ENCODE measurements around the gene ACSF2.

ACSF2 gene

DNA sequence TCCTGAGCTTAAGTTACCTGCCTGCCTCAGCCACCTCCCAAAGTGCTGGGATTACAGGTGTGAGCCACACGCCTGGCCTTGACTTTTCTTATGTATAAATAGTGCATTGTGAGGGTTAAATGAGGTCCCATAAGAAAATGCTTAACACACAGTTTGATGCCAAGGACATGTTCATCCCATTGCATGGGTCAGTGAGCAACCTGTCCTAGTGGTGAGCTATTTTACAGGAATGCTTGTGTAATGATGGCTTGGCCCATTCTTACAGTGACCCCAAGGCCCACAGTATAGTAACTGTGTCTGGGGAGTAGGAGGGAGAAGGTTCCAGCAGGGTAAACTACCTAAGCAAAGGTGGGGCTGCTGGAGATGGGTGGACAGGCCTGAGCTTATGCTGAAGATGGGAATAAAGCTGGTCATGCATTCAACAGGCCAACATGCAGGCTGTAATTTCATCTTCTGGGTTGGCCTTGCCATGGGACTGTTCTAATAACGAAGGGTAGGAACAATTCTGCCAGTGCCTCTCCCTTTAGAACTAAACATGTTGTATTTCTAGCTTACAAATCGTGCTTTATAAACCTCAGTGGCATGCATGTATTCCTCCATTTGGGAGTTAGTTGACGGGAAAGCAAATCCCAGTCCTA lies 6.2 kb downstream of the ACSF2 start:
- no peaks in the 10 kb centered on the region for H3K27me3 Mint-ChIP-seq
- no peak overlapping the region for H3K4me3 Mint-ChIP-seq
- H3K36me3 Mint-ChIP-seq (ENCODE audit: insufficient read depth), result peaks cover 8% of the 10 kb centered on the region
- ATAC-seq (replicated peaks; ENCODE audit: extremely low read depth, poor library complexity, severe bottlenecking) (no peak), DNase-seq (ENCODE audit: low spot score in 2 of 2) (no peak)
- no peaks in the 10 kb centered on the region for H3K9me3 Mint-ChIP-seq
- H3K27ac Mint-ChIP-seq (ENCODE audit: low read depth), result no peak overlapping the region
- H3K4me1 Mint-ChIP-seq, result peaks cover 12% of the 10 kb centered on the region

DNA sequence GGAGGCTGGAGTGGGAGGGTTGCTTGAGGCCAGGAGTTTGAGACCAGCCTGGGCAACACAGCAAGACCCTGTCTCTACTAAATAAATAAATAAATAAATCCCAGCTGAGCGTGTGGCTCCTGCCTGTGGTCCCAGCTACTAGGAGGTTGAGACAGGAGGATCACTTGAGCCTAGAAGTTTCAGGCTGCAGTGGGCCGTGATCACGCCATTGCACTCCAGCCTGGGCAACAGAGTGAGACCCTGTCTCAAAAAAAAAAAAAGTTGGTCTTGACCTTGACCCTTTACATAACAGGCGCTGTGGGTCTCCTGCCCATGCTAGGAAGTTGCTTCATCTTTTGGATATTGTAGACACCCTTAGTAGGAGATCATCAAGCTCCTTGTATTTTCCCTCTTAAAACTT lies 11.4 kb downstream of the ACSF2 start:
- Mint-ChIP-seq H3K4me1 (peaks cover under 1% of the 10 kb centered on the region), H3K4me3 (no peak overlapping the region), H3K9me3 (no peaks in the 10 kb centered on the region), H3K27me3 (no peaks in the 10 kb centered on the region), H3K36me3 (ENCODE audit: insufficient read depth) (peaks cover 4% of the 10 kb centered on the region), H3K27ac (ENCODE audit: low read depth) (no peak overlapping the region)
- DNase-seq (ENCODE audit: low spot score in 2 of 2) (no peak), ATAC-seq (replicated peaks; ENCODE audit: extremely low read depth, poor library complexity, severe bottlenecking) (no peak)

DNA sequence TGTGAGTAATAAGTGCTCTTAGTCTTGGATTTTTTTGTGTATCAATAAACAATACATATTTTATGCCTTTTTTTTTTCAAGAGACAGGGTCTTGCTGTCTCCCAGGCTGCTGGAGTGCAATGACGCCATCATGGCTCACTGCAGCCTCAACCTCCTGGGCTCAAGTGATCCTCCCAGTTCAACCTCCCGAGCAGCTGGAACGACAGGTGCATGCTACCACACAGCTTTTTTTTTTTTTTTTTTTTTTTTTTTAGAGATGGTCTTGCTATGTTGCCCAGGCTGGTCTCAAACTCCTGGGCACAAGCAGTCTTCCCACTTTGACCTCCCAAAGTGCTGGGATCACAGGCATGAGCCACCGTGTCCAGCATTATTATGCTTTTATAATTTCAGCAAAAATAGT lies 13.0 kb downstream of the ACSF2 start:
- Mint-ChIP-seq H3K27ac (ENCODE audit: low read depth) (no peak overlapping the region), H3K4me3 (no peak overlapping the region), H3K9me3 (no peaks in the 10 kb centered on the region), H3K36me3 (ENCODE audit: insufficient read depth) (peaks cover 3% of the 10 kb centered on the region), H3K4me1 (no peaks in the 10 kb centered on the region), H3K27me3 (no peaks in the 10 kb centered on the region)
- DNase-seq (ENCODE audit: low spot score in 2 of 2), result no peak
- no peak for ATAC-seq (replicated peaks; ENCODE audit: extremely low read depth, poor library complexity, severe bottlenecking)

DNA sequence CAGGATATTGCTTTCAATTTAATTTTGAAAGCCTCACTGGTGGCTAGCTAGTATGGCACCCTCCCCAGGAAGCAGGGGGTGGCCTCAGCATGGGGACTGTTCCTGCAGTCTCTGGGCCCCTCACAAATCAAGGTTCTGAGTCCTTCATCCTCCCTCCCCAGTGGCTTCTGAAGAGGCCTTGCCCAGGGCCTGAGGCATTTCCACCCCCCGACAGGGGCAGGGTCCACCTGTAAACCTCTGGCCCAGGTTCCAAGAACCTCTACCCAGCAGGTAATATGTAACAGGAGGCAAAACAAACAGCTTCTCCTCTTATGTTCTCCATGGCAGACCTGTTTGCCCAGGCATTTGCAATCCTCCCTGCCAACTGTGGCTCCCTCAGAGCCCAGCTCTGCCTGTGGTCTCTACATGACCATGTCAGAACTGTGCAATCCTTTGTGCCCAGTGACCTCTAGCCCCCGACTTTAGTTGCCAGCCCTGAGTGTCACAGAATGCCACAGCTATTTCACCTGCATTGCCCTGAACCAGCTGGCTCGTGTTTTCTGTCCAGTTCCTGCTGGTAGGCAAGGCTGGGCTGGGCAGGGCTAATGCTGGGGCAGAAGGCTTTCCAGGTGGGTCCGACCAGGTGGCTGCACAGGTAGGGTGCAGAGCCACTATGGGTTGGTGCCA lies 14.3 kb downstream of the ACSF2 start:
- Mint-ChIP-seq H3K27ac (ENCODE audit: low read depth) (no peak overlapping the region), H3K4me3 (no peak overlapping the region), H3K9me3 (no peaks in the 10 kb centered on the region), H3K36me3 (ENCODE audit: insufficient read depth) (no peaks in the 10 kb centered on the region), H3K27me3 (no peaks in the 10 kb centered on the region), H3K4me1 (no peaks in the 10 kb centered on the region)
- ATAC-seq (replicated peaks; ENCODE audit: extremely low read depth, poor library complexity, severe bottlenecking), result no peak
- DNase-seq (ENCODE audit: low spot score in 2 of 2), result no peak

DNA sequence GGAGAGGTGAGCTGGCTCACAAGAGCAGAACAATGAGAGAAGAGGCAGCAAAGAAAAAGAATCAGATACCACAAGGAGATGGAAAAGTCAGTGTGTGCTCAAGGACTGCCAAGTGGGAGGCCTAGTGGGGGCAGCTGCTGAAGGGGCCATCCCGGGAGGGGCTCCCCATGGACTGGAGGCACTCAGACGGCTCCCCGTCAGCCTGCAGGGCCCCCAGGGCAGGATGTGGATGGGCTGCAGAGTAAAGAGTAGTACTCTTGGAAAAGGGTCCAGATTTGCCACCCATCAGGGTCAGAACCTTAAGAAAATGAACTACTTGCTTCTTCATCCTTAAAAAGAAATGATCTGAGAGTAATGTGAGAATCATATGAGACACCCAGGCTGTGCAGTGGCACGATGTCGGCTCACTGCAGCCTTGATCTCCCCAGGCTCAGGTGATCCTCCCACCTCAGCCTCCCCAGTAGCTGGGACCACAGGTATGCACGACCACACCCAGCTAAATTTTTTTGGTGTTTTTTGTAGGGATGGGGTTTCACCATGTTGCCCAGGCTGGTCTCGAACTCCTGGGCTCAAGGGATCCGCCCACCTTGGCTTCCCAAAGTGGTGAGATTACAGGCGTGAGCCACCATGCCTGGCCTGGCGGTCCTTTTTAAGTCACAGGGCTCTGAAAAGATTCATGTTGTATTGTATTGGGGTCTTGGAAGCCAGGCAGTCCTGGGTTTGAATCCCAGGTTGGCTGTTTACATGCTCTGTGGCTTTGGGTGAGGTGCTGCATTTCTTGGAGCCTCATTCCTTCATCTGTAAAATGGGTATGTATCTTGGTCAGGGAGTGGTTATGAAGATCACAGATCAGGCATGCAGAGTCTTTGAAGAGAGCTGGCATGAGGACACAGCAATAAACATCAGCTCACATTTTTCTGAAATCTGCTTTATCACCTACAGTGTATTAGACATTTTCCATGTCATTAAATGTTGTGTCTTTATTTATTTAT lies 15.1 kb downstream of the ACSF2 start:
- H3K4me3 Mint-ChIP-seq, result no peak overlapping the region
- DNase-seq (ENCODE audit: low spot score in 2 of 2) (no peak), ATAC-seq (replicated peaks; ENCODE audit: extremely low read depth, poor library complexity, severe bottlenecking) (no peak)
- H3K27ac Mint-ChIP-seq (ENCODE audit: low read depth), result no peak overlapping the region
- no peaks in the 10 kb centered on the region for H3K36me3 Mint-ChIP-seq (ENCODE audit: insufficient read depth)
- H3K4me1 Mint-ChIP-seq, result no peaks in the 10 kb centered on the region
- no peaks in the 10 kb centered on the region for H3K9me3 Mint-ChIP-seq
- H3K27me3 Mint-ChIP-seq, result no peaks in the 10 kb centered on the region

DNA sequence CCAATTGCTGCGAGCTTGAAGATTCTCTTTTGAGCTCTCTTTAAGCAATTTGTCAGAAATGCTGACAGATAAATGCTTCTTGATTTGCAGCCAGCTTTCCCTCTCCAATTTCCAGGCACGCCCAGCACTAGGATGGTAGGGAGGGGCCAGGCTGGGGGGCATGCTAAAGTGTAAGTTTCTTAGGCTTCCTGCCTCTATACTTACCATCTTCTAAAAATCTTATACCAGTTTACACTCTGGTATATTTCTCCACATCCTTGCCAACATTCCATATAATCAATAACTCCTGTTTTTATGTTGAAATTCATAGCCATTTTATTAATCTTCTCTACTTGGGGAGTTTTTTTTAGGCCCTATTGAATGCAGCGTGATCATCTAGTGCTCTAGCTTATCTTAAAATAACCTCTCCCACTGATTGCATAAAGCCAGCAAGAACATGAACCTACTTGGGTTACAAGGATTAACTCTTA lies 17.5 kb downstream of the ACSF2 start:
- ATAC-seq (replicated peaks; ENCODE audit: extremely low read depth, poor library complexity, severe bottlenecking) (no peak), DNase-seq (ENCODE audit: low spot score in 2 of 2) (no peak)
- Mint-ChIP-seq H3K27ac (ENCODE audit: low read depth) (no peak overlapping the region), H3K4me1 (no peaks in the 10 kb centered on the region), H3K4me3 (no peak overlapping the region), H3K27me3 (no peaks in the 10 kb centered on the region), H3K36me3 (ENCODE audit: insufficient read depth) (no peaks in the 10 kb centered on the region), H3K9me3 (no peaks in the 10 kb centered on the region)

- Mint-ChIP-seq H3K36me3 (ENCODE audit: insufficient read depth) (no peaks in the 10 kb centered on the region), H3K4me3 (no peak overlapping the region), H3K27ac (ENCODE audit: low read depth) (no peak overlapping the region), H3K9me3 (no peaks in the 10 kb centered on the region), H3K4me1 (no peaks in the 10 kb centered on the region), H3K27me3 (no peaks in the 10 kb centered on the region)
- DNase-seq (ENCODE audit: low spot score in 2 of 2), result no peak
- no peak for ATAC-seq (replicated peaks; ENCODE audit: extremely low read depth, poor library complexity, severe bottlenecking)
These were observed 19.1 kb downstream of the ACSF2 start for GRCh38 chr17:50444841-50445715.

DNA sequence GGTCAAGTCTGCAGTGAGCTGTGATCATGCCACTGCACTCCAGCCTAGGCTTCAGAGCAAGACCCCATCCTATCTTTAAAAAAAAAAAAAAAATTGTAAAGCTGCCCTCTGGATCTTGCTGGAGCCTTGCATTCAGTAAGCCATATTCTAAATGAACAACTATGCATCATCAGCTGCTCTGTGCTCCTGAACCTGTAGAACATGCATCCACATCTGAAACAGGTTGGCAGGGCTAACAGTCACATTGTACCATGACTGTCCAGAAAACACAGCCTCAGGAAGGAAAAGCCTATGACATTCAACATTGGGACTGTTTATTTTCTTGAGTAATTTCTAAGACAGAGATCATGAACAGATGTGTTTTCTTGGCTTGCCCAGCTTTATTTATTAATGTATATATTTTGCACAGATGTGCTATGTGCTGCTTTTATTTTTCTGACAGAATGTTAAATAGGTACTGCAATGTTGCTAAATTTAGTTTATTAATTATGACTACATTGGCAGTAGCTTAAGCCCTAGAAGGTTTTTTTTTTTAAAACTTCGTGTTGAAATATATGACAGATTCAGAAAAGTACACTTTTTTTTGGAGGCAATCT lies 19.8 kb downstream of the ACSF2 start:
- ATAC-seq (replicated peaks; ENCODE audit: extremely low read depth, poor library complexity, severe bottlenecking) (no peak), DNase-seq (ENCODE audit: low spot score in 2 of 2) (no peak)
- no peaks in the 10 kb centered on the region for H3K36me3 Mint-ChIP-seq (ENCODE audit: insufficient read depth)
- no peak overlapping the region for H3K4me3 Mint-ChIP-seq
- H3K9me3 Mint-ChIP-seq, result no peaks in the 10 kb centered on the region
- no peak overlapping the region for H3K27ac Mint-ChIP-seq (ENCODE audit: low read depth)
- no peaks in the 10 kb centered on the region for H3K27me3 Mint-ChIP-seq
- H3K4me1 Mint-ChIP-seq, result no peaks in the 10 kb centered on the region

DNA sequence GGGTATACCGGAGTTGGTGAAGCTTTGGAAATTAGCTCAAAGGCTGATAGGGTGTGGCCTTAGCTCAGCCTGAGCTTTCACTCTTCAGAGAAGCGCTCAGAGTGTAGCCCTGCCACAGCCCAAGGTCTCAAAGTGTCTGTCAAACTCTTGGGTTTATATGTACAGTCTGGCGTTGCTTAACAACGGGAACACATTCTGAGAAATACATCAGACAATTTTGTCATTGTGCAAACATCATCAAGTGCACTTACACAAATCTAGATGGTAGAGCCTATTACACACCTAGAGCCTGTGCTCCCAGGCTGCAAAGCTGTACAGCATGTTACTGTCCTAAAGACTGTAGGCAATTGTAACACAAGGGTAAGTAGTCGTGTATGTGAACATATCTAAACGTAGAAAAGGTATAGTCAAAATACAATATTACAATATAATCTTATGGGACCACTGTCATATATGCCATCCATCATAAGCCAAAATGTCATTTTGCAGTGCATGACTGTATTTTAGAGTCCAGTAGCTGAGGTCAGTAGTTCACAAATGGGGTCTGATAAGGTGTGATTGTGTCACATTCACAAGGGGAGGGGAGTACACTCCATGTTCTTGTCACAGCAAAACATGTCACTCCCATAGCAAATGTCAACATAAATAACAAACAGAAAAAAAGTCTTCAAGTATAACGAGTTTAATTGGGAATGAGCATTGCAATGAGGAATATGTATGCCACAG lies 22.0 kb downstream of the ACSF2 start:
- no peak overlapping the region for H3K4me3 Mint-ChIP-seq
- H3K9me3 Mint-ChIP-seq, result no peaks in the 10 kb centered on the region
- H3K27me3 Mint-ChIP-seq, result no peaks in the 10 kb centered on the region
- H3K4me1 Mint-ChIP-seq, result no peaks in the 10 kb centered on the region
- DNase-seq (ENCODE audit: low spot score in 2 of 2), result no peak
- no peak for ATAC-seq (replicated peaks; ENCODE audit: extremely low read depth, poor library complexity, severe bottlenecking)
- H3K36me3 Mint-ChIP-seq (ENCODE audit: insufficient read depth), result no peaks in the 10 kb centered on the region
- no peak overlapping the region for H3K27ac Mint-ChIP-seq (ENCODE audit: low read depth)

GRCh38 chr17:50448643-50449042 lies 22.6 kb downstream of the ACSF2 start:
- H3K4me3 Mint-ChIP-seq, result no peak overlapping the region
- H3K27me3 Mint-ChIP-seq, result no peaks in the 10 kb centered on the region
- DNase-seq (ENCODE audit: low spot score in 2 of 2), result no peak
- ATAC-seq (replicated peaks; ENCODE audit: extremely low read depth, poor library complexity, severe bottlenecking), result no peak
- no peaks in the 10 kb centered on the region for H3K9me3 Mint-ChIP-seq
- H3K4me1 Mint-ChIP-seq, result no peaks in the 10 kb centered on the region
- no peaks in the 10 kb centered on the region for H3K36me3 Mint-ChIP-seq (ENCODE audit: insufficient read depth)
- no peak overlapping the region for H3K27ac Mint-ChIP-seq (ENCODE audit: low read depth)

- DNase-seq (ENCODE audit: low spot score in 2 of 2), result no peak
- H3K36me3 Mint-ChIP-seq (ENCODE audit: insufficient read depth), result peaks cover 3% of the 10 kb centered on the region
- peak overlapping the region; percentile 4 for H3K27ac Mint-ChIP-seq (ENCODE audit: low read depth)
- H3K27me3 Mint-ChIP-seq, result no peaks in the 10 kb centered on the region
- no peak for ATAC-seq (replicated peaks; ENCODE audit: extremely low read depth, poor library complexity, severe bottlenecking)
- H3K9me3 Mint-ChIP-seq, result no peaks in the 10 kb centered on the region
- no peak overlapping the region for H3K4me3 Mint-ChIP-seq
- H3K4me1 Mint-ChIP-seq, result no peaks in the 10 kb centered on the region
These were observed 26.1 kb downstream of the ACSF2 start for GRCh38 chr17:50451943-50452629.

Measured in central memory CD8-positive, alpha-beta T cell (primary cell).